GM12878 (cell line): ENCODE data around the gene SMAGP.

ENCODE experiments used
- ESRRA ChIP-seq: IDR thresholded peaks from 2 replicates; pipeline ENCODE4 v1.6.1; 2012; ENCODE audit warnings: mild to moderate bottlenecking, low read length, improper control_type of control experiment
- GABPA ChIP-seq: IDR thresholded peaks from 2 replicates; pipeline ENCODE4 v1.6.1; 2014; ENCODE audit warnings: antibody characterized with exemption, low read depth, mild to moderate bottlenecking, inconsistent platforms
- TF ChIP-seq, protein P1 (sequence below): IDR thresholded peaks from 2 replicates; pipeline ENCODE4 v1.6.1; 2012; ENCODE audit warnings: mild to moderate bottlenecking, low read depth, low read length

DNA sequence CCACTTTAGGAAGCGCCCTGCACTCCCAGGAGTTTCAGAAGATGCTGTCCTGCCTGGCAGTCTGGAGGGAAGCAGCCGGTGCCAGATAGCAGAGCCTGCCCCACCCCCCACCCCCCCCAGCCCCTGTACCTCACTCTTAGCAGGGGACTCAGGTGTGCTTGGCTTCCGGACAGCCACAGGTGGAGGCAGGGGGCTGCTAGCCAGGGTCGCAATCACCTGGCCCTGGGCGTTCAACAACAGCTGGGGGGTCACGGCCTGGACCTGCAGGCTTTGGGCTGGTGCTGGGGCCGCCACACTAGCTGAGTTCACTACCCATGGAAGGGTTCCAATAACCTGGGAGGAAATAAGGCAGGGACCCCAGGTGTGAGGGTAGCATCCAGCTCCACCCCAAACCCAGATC lies 74.4 kb downstream of the SMAGP start:
- TF ChIP-seq GABPA (no peak), ESRRA (no peak)
- TF ChIP-seq, protein P1, sequence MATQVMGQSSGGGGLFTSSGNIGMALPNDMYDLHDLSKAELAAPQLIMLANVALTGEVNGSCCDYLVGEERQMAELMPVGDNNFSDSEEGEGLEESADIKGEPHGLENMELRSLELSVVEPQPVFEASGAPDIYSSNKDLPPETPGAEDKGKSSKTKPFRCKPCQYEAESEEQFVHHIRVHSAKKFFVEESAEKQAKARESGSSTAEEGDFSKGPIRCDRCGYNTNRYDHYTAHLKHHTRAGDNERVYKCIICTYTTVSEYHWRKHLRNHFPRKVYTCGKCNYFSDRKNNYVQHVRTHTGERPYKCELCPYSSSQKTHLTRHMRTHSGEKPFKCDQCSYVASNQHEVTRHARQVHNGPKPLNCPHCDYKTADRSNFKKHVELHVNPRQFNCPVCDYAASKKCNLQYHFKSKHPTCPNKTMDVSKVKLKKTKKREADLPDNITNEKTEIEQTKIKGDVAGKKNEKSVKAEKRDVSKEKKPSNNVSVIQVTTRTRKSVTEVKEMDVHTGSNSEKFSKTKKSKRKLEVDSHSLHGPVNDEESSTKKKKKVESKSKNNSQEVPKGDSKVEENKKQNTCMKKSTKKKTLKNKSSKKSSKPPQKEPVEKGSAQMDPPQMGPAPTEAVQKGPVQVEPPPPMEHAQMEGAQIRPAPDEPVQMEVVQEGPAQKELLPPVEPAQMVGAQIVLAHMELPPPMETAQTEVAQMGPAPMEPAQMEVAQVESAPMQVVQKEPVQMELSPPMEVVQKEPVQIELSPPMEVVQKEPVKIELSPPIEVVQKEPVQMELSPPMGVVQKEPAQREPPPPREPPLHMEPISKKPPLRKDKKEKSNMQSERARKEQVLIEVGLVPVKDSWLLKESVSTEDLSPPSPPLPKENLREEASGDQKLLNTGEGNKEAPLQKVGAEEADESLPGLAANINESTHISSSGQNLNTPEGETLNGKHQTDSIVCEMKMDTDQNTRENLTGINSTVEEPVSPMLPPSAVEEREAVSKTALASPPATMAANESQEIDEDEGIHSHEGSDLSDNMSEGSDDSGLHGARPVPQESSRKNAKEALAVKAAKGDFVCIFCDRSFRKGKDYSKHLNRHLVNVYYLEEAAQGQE: no peak
